ENCODE measurements around the gene ULBP3.
A peak's percentile ranks its signal among the peaks of the same experiment; 100 is the strongest.
"Not testable (repeated sequence)": the region's sequence is repeated elsewhere in the genome, so short reads cannot be mapped to it uniquely, and the experiment has no call there.

The ULBP3 gene

DNA sequence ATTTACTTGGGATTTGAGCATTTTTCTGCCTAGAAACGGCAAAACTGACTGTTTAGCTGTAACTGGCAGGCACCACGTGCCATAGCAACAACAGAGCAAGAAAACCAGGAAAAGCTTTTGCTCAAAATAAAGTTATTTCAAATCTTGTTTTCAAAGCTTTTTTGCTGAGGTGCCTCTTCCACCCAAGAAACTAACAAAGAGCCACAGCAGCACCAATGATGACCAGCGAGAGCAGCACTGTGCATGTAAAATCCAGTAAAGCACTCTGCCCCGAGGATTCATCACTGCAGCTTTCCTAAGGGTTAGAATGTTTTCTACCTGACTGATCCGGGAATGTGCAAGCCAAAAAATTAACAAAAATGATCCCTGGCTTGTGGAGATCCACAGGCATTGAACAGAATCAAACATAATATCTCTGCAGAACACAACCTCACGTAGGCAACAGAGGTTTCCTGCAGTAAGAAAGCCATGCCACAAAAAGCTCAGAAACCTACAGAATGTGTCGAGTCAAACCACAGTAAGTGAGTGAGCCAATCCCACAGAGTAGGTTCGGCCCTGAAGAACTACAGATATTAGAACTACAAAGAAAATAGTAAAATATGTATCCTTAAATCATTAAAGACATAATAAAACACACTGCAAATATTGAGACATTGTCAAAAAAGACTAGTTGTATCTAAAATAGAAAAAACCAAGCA is 7.4 kb upstream of the ULBP3 start:
- no peak for DNase-seq (ENCODE audit: low spot score)

DNA sequence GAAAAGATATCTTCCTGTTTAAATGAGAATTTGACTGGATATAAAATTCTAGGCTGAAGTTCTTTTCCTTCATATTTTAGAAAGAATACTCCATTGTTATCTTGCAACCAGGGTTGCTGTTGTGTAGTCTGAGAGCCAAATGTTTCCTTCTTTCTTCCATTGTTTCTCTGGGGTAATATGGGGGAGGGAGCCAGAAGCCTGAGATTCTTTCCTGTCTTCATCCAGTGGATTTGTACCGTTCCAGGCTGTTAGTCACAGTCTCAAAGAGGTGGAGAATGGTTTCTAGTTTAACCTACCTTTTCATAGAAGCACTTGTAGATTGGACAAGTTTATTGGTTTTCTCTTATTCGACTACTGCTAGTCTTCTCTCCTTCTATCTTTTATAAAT is 6.1 kb upstream of the ULBP3 start:
- no peak for DNase-seq (ENCODE audit: low spot score)

- not testable (repeated sequence) for DNase-seq (ENCODE audit: low spot score)
Measured at GRCh38 chr6:150074396-150075033, 5.6 kb upstream of the ULBP3 start.

GRCh38 chr6:150072201-150072600 is 3.3 kb upstream of the ULBP3 start:
- DNase-seq (ENCODE audit: low spot score), result no peak

- no peak for DNase-seq (ENCODE audit: low spot score)
Measured at GRCh38 chr6:150070236-150070818, 1.4 kb upstream of the ULBP3 start.

DNA sequence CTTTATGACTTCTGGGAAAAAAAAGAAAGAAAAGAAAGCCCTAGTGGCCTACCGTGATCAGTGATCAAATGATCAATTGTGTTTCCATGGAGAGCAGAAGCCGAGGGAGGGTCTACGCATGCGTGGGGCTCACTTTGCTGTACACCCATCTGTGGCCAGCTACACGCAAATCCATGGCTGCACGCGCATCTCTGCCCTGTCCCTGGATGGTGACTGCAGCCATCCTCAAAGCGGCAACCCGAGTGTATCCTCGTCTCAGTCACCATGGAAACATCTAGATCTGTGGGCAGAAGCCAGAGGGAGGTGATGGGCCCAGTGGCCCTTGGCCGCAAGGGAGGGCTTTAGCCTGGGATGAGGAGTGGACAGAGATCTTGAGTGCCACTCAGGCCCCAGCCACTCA is 785 bp upstream of the ULBP3 start:
- DNase-seq (ENCODE audit: low spot score), result peak; percentile 53

GRCh38 chr6:150068151-150068550 is 770 bp downstream of the ULBP3 start:
- DNase-seq (ENCODE audit: low spot score), result no peak

- DNase-seq (ENCODE audit: low spot score), result no peak
Measured at GRCh38 chr6:150065083-150065482, 3.8 kb downstream of the ULBP3 start.

DNA sequence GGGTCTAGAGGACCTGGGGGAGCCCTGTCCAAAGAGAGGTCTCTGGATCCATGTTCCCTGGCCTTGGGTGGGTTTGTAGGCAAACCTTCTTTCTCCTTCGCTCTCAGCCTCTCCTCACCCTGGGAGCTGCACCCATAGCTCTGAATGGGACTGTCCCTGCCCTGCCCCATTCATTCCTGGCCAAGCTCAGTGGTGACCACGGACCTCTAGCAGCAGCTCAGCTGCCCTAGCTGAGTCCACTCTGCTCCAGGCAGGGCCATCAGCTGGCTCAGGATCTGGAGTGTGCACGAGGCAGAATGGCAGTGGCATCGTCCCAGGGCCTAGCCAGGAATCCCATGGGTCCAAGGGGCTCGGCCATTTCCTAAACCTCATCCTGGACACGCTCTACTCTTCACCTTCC is 5.3 kb downstream of the ULBP3 start:
- DNase-seq (ENCODE audit: low spot score), result no peak

GRCh38 chr6:150059973-150060372 is 8.9 kb downstream of the ULBP3 start:
- not testable (repeated sequence) for DNase-seq (ENCODE audit: low spot score)

DNA sequence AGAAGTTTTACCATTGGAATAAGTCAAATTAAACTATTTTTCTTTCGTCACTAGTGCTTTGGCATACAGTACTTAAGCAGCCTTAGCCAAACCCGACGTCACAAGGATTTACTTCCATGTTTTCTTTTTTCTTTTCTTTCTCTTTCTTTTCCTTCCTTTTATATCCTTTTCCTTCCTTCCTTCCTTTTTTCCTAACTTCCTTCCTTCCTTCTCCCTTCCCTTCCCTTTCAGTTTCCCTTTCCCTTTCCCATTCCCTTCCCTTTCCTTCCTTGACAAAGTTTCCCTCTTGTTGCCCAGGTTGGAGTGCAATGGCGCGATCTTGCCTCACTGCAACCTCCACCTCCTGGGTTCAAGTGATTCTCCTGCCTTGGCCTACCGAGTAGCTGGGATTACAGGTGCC is 9.9 kb downstream of the ULBP3 start:
- no peak for DNase-seq (ENCODE audit: low spot score)

DNA sequence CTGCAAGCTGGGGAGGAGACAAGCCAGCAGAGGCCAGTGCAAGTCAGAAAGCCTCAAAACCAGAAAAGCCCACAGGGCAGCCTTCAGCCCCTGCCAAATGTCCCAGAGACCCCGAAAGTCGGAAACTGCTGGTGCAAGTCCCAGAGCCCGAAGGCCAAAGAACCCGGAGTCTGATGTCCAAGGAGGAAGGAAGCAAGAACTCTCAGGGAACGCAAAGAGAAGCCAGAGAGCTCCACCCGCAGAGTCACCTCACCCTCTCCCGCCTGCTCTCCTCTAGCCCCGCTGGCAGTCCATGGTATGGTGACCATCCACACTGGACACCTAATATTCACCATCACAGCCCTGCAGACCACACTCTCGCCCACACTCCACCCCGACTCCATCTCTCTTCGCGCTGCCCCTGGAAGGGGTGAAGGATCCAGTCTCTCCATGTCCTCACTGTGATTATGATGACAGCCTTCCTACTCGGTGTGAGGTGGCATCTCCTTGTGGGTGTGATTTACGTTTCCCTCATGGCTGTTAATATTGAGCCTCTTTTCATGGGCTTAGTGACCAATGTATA is 10.6 kb downstream of the ULBP3 start:
- no peak for DNase-seq (ENCODE audit: low spot score)

GRCh38 chr6:150057501-150057951 is 11.4 kb downstream of the ULBP3 start:
- no peak for DNase-seq (ENCODE audit: low spot score)

- no peak for DNase-seq (ENCODE audit: low spot score)
Measured at GRCh38 chr6:150056916-150057315, 12.0 kb downstream of the ULBP3 start.

- DNase-seq (ENCODE audit: low spot score), result no peak
Measured at GRCh38 chr6:150056156-150056555, 12.8 kb downstream of the ULBP3 start.

DNA sequence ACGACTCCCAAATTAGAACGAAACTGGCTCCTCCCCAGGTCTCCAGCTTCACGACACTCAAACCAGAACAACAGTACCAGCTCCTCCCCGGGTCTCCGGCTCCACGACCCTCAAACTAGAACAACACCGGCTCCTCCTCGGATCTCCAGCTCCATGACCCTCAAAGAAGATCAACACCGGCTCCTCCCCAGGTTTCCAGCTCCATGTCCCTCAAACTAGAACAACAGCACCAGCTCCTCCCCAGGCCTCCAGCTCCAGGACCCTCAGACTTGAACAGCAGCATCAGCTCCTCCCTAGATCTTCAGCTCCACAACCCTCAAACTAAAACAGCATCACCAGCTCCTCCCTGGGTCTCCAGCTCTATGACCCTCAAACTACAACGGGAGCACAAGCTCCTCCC is 13.8 kb downstream of the ULBP3 start:
- DNase-seq (ENCODE audit: low spot score), result no peak

GRCh38 chr6:150053450-150053849 is 15.5 kb downstream of the ULBP3 start:
- DNase-seq (ENCODE audit: low spot score), result no peak

DNA sequence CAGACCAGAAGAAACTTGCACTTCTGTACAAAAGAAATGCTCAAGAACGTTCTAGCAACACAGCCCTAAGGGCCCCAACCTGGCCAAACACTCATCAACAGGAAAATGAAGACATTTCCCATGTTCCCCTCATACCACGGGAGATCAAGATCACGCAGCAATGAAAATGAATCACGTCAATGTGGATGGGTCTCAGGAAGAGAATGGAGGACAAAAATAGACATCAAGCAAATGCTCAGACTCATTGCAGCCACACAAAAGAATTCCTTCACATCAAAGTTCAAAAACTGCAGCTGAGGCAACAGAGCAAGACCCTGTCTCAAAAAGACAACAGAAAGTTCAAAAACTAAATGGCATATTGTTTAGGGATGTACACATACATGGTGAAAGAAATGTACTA is 18.1 kb downstream of the ULBP3 start:
- DNase-seq (ENCODE audit: low spot score), result no peak

DNA sequence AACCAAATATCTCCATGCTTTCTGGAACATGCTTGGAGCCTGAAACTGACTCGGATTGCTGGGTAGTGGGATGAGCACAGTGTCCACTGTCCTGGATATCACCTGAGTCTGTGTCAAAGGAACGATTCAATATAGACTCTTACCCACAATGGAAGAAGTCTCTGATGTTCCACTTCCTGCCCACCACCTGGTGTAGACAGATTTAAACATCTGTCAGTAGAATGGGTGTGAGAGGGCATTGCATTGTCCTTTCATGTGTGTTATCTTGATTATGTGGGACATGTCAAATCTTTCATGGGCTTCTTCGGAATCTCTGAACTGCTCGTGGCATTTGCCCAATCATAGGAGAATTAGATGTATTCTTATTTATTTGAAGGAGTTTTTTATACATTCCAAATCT is 20.8 kb downstream of the ULBP3 start:
- DNase-seq (ENCODE audit: low spot score), result no peak

DNA sequence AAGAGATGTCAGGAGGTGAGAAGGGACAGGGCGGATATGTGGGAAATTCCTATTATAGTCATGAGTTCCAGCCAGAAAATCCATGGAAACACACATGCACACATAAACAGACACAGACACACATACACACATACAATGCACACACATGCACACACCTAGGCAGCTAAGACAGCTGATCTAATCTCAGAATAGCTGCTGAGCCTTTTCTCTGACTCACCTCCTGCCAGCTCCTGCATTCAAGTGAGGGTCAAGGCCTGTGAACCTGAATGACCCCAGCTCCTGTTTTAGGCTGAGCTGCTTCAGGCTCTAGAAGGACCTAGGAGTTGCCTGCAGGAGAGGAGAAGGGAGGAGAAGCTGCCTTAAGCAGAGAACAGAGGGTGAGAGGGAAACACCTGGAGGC is 22.0 kb downstream of the ULBP3 start:
- no peak for DNase-seq (ENCODE audit: low spot score)

DNA sequence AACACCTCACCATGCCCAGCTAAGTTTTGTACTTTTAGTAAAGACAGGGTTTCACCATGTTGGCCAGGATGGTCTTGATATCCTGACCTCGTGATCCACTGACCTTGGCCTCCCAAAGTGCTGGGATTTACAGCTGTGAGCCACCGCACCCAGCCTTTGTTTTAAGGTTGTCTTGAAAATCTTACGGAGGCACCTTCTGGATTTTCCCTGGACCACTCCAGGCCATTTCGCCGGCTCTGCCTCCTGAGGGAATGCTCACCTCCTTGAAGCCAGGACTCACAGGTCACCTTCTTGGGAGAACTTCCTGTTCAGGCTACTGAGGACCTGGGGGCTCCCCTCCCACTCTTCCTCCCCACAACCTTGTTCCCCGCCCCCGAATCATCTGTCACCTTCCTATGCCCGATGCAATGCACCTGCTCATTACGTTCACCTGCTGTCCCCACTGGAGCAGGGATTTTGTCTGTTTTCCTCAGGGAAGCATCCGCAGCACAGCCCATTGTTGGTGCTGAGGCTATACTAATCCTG is 24.2 kb downstream of the ULBP3 start:
- DNase-seq (ENCODE audit: low spot score), result no peak

DNA sequence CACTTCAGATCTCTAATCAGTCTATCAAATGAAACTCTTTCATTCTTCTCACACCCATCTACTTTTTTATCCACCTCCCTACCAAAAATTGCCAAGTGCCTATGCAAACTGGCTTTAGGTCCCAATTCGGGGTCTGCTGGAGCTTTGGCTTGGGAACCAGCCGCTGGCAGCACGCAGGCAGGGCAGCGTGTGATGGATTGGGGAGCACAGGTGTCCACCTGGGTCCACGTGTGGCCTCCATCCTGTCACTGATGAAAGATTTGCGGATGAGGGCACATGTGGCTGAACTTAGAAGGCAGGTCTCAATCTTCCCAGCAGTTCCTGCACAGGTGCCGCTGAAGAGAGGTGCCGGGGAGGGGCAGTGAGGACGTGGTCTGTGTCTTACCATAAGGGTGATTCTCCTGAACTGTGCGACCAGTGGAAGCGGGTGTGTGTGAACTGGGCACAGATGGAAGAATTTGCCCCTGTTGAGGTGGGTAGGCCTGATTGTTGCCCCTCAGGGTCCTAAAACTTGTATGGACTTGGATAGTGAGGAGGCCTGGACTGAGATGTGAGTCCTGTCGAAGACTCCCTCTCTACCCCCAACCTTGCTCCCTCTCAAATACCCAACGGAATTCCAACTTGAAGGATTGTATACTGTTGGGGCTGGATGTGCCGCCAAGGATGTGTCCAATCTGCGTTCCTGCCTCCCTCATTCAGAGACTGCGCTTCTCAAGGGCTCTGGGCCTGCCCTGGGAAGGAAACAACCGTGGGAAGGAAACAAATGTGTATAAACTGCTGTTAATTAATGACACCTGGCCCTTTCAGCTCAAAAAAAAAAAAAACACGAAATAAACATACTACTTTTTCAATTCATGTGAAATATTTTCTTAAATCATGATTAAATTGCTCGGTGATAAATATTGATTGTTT is 25.2 kb downstream of the ULBP3 start:
- no peak for DNase-seq (ENCODE audit: low spot score)
